Kidney tubule cell (primary cell): ENCODE measurements around the gene ST3GAL3.
A peak's percentile ranks its signal among the peaks of the same experiment; 100 is the strongest.

Source experiments
- DNase-seq: peaks from one replicate; pipeline ENCODE4 v3.0.0-alpha.2; 2018; ENCODE audit warnings: low spot score

The ST3GAL3 gene

DNA sequence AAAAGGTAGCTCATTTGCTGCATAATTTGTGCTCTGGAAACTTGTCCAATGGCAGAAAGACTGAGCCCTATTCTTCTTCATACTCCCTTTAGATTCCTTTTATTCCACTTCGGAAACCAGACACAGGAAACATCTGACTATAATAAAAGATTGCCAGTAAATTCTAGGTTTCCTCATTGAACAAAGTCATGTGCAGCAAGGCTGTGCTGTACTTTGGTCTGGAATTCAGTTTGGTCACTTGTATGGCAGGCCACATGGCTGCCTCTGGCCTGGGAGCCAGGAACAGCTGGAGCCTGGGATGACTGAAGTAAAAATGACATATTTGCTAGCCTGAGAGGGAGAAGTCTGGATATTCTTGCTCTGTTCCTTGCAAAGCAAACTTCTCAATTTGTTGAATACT, 79.6 kb downstream of the ST3GAL3 start:
- no peak for DNase-seq

DNA sequence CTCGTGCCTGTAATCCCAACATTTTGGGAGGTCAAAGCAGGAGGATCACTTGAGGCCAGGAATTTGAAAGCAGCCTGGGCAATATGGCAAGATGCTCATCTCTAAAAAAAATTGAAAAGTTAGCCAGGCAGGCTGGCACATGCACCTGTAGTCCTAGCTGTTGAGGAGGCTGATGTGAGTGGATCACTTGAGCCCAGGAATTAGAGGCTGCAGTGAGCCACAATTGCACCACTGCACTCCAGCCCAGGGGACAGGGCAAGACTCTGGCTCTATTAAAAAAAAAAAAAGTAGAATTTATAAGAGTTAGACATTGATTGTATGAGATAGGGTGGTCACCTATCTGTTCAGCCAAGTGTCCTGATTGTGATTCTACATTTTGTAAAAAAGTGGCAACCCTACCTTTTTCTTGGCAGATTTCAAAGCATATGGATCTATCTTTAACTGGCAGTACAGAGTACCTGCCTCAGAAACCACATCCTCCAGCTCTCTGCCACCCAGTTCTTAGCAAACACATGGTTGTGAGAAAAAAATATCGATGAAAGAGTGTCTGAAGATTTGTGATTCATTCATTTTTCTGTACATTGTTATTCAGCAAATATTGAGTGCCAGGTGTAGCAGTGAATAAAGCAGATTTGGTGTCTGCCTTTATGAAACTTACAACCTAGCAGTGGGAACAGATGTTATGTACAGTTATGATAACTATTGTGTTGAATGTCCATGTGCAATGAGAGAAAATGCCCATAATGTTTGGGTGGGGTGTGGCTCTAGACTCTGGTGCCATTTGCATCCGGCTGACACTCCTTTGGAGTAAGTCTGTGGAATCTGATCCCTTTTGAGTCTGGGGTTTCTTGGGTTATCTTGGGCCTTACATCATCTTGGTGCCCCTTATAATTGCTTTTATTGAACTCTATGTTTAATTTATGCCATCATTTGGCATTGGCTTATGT, 82.5 kb downstream of the ST3GAL3 start:
- no peak for DNase-seq

DNA sequence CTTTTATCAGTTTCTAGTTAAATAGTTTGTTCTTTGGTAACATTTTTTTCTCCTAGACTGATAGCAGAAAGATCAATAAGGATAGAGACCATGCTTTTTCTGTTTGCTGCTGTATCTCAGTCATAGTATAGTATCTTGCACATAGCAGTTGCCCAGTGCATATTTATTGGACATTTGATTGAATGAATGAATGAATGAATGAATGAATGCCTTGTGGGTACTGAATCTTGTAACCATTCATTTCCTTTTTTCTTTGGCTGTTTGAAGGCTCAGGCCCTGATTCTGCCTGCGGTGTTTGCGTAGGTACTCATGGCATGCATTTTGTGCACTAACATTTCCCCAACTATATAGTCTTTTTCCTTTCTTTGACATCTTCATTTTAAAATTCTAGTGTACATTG, 83.9 kb downstream of the ST3GAL3 start:
- DNase-seq: no peak

DNA sequence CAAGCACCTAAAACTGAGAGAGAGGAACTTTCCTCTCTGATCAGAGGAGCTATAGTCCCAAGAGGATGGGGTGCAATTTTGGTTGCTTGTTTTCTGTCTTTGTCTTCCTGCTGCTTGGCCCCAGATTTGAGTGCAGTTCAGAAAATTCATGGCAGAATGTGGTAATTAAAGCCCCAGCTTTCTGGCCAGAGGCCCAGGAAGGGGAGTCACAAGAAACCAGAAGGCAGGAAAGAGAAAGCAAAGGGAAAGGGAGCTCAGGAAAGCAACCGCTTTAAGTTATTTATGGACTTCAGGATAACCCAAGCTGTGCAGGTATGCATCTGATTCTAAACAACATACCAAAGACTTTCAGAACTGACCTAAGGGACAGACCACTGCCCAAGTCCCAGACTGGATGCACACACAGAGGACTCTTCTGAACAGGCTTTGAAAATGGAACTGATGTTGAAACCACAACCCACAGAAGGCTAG, 88.8 kb downstream of the ST3GAL3 start:
- DNase-seq: peak; percentile 34

DNA sequence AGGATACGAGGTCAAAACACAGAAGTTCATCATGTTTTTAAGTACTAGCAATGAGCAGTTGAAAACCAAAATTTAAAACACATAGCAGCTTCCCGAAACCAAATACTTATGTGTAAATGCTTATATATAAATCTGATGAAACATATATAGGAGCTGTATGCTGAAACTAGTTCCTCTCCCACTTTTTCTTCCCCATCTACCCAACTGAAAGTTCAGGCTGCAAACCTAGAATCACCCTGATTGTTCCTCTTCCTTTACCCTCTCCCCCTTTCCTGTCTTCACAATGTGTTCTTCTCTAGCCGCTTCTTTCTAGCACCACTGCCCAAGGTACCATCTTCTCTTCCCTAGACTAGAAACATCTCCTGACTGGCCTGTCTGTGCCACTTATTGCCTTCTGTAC, 90.6 kb downstream of the ST3GAL3 start:
- DNase-seq: no peak

DNA sequence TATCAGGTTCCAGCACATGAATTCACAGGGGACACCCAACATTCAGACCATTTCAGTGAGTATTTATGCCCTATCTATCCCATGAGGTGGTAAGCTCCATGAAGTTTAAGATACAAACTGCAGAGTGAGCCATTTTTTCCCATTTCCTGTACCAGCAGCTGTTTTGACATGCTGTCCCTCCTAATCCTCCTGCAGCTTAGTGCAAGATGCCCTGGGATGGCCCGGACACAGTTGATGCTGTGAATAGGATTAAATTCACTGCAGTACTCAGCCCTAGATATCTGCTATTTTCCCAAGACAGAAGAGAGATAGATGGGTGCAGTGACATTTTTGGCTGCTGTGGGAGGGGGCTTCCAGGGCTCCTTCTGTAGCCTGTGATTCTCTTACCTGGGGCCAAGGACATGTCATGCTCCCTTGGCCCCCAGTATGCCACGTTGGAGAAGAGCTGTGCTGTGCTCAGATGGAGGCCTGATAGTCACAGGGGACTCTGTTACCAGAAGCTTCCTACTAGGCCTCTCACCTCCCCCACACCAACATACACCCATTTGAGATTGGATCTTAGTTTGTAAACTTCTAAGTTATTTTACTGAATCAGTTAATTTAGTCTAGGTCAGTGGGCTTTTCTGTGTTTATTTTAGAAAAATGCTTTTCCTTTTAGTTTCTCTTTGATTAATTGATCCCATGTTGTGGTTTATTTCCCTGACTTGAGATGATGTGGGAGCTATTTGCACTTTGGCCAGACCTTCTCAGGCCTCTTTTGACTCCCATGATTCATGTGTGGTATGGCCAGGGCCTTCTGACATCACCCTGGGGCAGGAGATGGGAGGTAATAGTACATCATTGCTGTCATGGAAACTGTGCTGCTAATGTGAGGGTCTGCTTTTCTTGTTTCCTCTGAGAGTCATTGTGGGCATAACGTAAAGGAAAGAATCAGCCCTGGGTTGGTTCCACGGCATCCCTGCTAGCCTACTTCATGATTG, 92.6 kb downstream of the ST3GAL3 start:
- DNase-seq: peak; percentile 52

DNA sequence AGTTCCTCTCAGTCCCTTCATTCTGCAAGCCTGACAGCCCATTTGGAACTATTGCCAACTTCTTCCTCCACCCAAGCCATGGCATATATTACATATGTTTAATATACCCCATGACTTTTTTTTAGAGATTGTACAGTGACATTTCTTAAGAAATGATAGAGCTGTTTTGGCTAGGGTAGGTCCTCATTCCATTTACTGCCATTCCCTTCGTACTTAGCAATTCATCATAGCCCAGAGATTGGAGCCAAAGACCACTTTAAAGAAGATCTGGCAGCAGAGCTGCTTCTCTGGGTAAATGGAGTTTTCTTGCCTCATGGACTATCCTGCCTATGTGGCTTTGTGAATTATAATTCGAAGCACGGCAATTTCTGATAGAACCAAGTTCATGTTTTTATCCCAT, 93.4 kb downstream of the ST3GAL3 start:
- no peak for DNase-seq

DNA sequence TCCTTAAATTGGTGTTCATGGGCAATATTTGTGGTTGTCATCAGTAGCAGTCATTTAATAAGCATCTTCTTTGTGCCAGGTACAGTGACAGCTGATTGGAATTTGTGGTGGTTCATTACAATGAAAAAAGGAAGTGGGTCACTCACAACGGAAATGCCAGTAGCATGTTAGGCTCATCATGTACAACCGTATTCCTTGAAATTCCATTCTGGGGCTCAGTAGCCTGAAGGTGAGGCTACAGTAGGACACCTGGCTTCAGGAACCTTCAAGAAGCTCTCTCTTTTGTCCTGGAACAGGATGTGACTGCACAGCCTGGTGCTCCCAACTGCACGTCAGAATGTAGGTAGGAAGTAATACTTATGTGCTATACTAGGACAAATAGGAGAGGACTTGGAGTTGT, 93.9 kb downstream of the ST3GAL3 start:
- DNase-seq: no peak

DNA sequence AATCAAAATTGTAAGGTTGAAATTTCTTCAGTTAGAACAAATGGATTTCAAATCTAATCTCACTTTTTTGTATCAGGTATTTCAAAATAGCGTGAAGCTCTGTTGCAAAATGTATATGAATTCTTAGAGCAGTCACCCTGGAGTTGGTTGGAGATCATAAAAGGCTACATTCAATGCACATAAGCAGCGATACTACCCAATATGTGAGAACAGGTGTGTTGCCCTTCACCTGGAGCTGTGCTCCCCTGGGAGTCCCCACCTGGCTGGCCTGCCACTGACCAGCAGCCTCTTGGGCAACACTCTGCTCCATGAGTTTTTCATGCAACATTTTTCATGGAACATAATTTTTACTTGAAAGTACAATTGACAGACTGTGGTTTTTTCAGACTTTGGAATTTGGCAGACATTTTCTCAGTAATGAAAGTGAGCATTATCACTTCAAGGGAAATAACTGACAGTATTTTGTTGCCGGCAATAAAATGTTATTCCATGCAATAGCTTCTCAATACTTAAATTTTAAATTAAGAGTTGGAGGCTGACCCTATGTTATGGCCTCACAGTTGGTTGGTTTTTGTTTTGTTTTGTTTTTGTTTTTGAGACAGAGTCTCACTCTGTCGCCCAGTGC, 95.1 kb downstream of the ST3GAL3 start:
- DNase-seq: no peak

DNA sequence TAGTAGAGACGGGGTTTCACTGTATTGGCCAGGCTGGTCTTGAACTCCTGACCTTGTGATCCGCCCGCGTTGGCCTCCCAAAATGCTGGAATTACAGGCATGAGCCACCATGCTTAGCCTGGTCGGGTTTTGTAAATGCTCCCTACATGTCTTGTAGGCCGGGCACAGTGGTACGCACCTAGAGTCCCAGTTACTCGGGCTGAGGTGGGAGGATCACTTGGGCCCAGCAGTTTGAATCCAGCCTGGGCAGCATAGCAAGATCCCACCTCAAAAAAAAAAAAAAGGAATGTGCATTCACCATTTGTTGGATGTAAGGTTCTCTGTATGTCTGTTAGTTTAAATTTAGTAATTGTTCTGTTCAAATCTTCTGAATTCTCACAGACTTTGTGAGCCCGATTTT, 95.8 kb downstream of the ST3GAL3 start:
- no peak for DNase-seq

DNA sequence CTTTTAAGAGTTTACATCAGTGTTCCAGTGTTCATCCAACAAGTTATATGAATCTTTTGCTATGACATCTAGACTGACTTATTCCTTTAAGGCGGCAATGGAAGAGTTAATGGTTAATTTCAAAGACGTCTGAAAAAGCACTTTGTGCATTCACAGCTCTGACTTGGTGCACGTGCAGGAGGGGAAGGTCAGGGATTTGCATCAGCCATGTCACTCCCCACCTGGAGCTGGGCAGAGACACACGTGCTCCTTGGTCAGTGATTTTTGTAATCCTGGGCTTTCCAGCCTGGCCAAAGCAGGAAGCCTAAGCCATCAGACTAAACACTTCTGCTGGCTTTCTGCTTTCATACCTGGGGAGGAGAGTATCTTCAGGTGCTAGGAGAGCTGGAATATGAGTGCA, 96.3 kb downstream of the ST3GAL3 start:
- DNase-seq: peak; percentile 66

DNA sequence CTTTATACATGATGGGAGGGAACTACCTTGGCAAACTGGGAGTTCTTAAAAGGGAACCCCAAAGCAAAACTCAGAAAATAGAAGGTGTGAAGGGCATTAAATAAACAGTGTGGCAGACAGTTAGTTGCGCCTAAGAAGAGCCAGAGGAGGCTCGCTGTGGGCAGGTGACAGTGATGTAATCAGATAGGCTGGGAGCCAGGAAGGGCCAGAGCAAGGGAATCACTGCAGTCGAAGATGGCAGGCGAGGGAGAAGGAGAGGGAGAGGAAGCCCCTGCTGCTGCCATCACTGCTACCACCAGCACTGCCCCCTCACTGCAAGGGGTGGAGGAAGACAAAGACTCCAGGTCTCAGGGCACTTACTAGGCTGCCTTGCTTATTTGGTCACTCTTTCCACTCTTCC, 97.2 kb downstream of the ST3GAL3 start:
- DNase-seq: no peak

DNA sequence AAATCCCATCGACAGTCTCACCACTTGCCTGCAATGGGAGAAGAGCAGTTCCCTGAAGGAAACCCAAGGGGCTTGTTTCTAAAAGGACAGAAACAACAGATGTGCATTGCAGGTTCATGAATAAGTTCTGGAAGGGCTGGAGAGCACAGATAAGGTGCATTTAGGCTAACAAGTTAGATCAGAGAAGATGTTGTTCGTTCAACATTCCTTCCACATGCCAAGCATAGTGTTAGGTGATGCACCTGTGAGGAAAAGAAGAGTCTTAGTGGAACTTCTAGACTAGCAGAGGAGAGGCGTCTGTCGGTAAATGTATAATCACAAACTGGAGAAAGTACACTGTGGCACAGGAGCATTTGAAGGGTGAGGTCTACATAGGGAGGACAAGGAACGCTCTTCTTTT, 98.0 kb downstream of the ST3GAL3 start:
- no peak for DNase-seq

DNA sequence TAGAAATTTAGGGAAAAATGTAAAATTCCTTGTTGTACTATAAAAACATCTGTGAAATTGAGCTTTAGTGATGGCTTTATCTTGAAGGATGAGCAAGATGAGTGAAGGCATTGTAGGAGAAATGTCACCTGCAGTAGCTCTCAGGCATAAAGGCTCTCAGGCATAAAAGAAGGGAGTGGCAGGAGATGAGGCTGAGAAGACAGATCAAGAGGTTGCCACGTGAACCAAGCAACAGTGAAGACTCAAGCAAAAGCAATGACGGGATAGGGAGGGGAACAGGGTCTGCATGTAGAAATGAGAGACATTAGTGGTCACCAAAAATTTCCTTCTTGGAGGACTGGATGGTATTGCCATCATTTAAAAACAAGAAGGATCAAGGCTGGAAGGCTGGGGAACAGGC, 98.8 kb downstream of the ST3GAL3 start:
- no peak for DNase-seq

DNA sequence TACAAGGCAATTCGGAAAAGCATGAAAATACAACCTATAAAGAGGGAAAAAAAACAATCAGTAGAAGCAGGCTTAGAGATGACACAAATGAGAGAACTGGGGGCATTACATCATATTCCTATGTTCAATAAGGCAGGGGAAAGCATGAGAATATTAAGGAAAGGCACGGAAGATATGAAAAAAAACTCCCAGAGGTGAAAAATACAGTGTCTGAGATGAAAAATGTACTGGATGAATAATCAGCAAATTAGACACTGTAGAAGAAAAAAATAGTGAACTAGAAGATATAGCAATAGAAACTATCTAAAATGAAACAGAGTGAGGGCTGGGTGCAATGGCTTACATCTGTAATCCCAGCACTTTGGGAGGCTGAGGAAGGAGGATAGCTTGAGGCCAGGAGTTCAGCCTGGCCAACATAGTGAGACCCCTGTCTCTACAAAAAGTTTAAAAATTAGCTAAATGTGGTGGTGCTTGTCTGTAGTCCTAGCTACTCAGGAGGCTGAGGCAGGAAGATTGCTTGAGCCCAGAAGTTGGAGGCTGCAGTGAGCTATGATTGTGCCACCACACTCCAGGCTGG, 101.8 kb downstream of the ST3GAL3 start:
- no peak for DNase-seq

DNA sequence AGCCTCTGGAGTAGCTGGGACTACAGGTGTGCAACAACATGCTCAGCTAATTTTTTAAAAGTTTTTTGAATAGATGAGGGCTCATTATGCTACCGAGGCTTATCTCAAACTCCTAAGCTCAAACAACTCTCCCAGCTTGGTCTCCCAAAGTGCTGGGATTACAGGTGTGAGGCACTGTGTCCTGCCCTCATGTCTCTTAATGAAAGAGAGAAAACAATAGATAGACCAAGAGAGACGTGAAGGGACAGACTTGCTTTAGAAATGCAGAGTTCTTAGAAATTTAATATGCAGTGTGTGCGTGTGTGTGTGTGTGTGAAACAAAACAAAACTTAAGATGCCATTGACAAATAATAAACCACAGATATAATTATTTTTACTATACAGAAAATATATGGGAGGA, 105.2 kb downstream of the ST3GAL3 start:
- DNase-seq: no peak

DNA sequence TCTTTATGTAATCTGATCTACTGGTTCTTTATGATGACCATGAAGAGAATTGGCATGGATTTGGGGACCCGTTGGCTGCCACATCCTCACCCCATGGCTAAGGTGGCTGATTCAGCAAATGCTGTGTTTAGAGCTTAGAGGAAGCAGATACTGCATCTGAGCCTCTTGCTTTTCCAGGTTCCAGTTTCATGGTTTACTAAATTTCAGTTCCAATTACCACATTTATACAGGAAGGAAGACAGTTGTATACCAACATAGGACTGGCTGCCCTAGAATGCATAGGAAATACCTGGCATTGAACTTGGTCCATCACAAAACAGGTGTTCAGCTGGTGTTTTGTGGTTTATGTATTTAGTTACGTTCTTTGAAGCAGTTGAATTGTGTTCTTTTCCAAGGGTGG, 107.1 kb downstream of the ST3GAL3 start:
- DNase-seq: no peak

DNA sequence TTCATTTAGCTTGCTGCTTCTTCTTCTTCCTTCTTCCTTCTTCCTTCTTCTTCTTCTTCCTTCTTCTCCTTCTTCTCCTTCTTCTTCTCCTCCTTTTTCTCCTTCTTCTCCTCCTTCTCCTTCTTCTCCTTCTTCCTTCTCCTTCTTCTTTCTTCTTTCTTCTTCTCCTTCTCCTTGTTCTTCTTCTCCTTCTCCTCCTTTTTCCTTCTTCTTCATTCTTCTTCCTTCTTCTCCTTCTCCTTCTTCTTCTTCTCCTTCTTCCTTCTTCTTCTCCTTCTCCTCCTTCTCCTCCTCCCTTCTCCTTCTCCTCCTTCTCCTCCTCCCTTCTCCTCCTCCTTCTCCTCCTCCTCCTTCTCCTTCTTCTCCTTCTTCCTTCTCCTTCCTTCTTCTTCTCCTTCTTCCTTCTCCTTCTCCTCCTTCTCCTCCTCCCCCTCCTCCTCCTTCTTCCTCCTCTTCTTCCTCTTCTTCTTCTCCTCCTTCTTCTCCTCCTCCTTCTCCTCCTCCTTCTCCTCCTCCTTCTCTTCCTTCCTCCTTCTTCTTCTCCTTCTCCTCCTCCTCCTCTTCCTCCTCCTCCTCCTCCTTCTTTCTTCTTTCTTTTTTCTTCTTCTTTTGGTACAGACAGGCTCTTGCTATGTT, 110.1 kb downstream of the ST3GAL3 start:
- no peak for DNase-seq

DNA sequence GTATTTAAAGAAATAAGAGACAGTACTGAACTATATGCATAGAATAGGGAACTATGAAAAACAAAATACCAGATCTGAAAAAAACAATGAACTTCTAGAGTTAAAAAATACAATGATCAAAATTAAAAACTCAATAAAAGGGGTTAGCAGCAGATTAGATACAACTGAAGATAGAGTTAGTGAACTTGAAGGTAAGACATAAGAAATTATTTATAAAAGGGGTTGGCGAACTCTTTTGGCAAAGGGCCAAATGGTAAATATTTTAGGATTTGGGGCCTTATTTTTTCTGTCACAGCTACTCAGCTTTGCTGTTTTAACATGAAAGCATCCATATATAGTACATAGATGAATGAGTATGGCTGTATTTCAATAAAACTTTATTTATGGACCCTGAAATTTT, 111.4 kb downstream of the ST3GAL3 start:
- DNase-seq: no peak

DNA sequence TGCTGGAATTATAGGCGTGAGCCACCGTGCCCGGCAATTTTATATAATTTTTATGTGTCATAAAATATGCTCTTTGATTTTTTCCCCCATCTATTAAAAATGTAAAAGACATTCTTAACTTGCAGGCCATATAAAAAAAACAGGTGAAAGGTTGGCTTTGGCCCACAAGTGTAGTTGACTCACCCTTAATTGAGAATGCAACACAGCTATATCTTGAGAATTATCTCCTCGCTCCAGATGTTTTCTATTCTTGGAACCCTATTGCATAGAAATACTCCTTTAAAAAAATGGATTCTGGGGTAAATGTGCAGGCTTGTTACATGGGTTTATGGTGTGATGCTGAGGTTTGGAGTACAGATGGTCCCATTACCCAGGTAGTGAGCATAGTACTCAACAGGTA, 112.0 kb downstream of the ST3GAL3 start:
- no peak for DNase-seq

DNA sequence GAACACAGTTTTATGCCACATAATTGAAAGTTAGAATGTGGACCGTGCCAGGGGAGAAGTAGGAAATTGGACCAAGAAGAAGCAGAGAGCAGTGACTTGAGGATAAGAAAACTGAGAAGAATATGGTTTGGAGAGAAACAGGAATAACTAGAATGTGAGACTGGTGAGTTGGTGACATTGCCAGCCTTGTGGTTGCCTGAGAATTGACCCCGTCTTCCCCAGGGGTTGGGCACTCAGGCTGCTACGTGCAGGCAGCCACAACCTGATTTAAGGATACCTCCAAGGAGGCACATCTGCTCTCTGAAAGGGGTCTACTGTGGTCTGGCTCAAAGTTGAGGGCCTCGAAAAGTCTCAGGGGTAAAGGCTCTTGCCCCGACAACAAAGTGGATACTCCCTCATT, 114.1 kb downstream of the ST3GAL3 start:
- DNase-seq: no peak
